HG03442 (cell line): ENCODE results near the gene ARNT2.

Source experiments
- ATAC-seq: cut with Tn5 transposase; IDR thresholded peaks from one replicate; pipeline ENCODE4 v1.9.1; 2021; ENCODE audit warnings: mild to moderate bottlenecking, moderate library complexity; ENCODE audit not compliant: unreplicated experiment

Gene ARNT2

GRCh38 chr15:80464951-80465625, 60.9 kb downstream of the ARNT2 start:
- ATAC-seq, result no peak

GRCh38 chr15:80465626-80466005, 61.4 kb downstream of the ARNT2 start:
- ATAC-seq, result no peak

GRCh38 chr15:80466543-80466942, 62.4 kb downstream of the ARNT2 start:
- no peak for ATAC-seq

DNA sequence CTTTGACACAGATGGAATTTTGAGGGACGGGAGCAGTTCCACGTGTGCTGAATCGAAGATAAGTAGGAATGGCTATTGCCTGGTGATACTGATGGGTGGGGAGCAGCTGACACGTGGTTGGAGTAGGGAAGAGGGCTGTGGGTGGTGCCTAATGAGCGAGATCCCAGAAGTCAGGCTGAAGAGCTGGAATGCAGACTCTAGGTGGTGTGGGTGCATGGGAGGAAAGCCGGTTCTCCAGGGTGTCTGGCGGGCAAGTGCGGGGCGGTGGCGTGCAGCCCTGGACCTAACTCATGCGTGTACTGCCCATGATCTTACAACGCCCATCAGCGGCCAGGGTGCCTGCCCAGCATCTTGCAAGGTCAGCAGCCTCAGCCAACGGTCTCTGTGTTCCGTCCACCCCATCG, 63.1 kb downstream of the ARNT2 start:
- ATAC-seq, result no peak

DNA sequence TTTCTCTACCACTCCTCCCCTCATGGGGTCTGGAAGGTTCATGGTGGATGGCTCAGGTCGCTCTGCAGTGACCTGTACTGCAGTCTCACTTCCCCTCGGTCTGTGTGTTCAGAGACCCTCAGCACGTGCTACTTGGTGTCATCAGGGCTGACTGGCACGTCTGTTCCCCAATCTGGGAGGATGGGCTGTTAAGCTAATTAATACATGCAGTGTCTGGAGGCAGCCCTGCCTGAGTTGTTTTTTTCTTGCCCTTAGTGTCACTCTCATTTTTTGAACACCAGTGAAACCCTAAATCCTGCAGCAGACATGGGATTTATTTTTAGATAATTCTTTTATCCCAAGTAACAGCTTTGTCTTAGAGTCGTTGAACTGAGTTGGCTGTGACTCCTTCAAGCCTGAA, 64.6 kb downstream of the ARNT2 start:
- no peak for ATAC-seq

- no peak for ATAC-seq
Observed at GRCh38 chr15:80471881-80472280, 67.7 kb downstream of the ARNT2 start.

DNA sequence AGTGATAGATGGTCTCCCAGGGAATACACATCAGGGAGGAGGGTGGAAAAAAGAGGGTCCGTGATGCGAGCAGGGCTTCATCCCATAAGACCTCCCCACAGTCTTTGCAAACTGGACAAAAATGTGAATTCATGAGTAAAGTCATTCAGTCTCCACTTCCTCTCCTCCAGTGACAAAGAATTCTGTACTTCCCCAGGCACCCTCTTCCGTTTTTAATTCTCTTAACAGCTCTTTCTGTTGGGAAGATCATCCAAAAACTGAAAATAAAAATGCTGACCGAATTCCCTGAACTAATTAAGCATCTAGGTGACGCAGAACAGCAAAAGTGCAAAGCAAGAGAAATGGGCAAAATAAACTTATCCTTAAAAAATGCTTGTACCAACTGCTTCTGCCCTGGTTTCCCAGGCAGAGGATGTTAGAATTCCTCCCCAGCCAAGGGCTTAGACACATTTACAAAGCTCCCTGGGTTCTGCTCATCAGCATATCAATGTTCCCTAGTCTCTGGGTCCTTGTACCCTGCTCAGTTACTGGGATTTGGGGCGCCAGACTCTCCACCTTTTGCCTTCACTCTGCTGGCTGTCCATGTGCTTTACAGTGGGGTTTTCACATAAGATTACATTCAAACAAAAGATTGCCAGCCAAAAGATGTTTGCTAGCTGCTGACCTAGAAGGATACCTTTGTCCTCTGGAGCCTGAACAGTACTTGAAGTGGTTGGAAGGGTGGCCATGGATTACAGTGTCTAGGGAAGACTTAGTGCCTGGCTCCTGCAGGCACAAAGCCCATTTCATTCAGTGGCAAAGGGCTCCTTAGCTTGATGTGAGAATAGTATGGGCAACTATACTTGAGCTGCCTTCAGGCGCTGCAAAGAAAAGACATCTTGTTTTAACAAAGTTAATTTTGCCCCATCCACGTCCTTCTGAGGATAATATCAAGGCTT, 69.4 kb downstream of the ARNT2 start:
- ATAC-seq, result no peak

DNA sequence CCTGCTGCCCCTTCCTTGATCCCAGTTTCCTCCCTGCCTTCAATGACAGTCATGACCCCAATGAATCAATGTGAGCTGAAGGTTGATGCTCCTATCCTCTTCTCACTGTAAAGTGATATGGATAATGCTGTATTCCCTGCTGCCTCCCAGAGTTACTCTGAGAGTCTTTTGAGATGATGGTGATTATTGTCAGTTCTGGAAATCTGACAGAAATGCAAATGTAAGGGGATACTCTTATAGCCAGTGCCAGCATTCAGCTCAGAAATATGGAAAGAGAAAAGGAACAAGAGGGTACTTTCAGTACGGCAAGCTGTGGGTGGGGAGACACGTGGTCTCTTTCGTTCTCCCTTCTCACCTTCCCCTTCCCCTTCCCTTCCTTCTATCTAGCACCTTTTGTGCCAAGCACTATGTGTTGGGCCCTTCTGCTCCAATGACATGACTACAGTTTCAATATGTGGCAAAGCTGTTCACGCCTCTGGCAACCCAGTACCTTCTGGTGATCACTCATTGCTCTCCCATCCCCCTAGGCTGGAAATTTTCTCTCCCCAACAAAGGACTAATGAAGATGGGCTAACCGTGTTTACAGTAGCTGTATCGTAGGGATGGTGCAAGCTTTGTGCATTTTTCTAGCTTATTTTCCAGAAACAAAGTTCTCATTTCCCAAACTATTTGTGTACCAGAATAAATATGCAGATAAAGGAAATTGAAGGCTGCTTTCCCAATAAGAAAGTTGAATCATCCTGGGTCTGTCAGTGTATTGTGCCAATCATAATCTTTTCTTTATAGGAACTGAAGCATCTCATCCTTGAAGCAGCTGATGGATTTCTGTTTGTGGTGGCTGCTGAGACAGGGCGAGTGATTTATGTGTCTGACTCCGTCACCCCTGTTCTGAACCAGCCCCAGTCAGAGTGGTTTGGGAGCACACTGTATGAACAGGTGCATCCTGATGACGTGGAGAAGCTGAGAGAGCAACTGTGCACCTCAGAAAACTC, 70.3 kb downstream of the ARNT2 start:
- no peak for ATAC-seq

- ATAC-seq, result no peak
Observed at GRCh38 chr15:80475572-80475971, 71.4 kb downstream of the ARNT2 start.

DNA sequence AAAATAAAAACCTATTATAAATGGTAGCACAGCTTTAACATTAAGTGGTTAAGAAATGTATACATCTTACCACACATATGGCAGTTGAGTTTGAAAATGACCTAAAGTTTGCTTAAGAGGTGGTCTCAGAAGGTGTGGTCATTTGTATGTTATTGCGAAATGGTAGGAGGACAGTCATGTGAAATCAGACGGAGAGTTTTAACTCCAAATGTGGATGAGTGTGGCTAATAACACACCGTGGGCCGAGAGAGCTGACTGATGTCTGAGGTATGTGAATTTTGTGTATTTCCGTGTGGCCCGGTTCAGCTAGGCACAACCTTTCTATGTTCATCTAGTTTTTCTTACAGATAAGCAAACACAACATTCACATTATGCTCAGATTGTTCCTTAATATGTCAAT, 71.9 kb downstream of the ARNT2 start:
- ATAC-seq, result no peak

DNA sequence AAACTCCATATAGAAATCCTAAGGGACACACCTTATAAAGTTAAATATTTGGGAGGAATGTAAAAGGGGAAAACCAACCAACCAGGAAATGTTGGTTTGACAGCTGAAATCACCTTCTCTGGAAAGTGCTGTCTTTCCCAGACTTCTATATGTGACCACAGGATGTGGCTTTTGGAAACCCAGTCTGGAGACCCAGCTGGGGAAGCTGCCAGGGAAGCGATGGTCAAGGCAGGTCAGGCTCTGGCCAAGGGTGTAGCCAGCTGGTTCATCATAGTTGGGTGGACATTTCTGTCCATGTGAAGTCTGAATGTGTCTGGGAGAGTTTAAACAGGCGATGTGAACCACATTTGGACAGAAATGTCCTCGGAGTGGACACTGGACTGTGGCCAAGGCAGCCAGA, 73.9 kb downstream of the ARNT2 start:
- no peak for ATAC-seq

DNA sequence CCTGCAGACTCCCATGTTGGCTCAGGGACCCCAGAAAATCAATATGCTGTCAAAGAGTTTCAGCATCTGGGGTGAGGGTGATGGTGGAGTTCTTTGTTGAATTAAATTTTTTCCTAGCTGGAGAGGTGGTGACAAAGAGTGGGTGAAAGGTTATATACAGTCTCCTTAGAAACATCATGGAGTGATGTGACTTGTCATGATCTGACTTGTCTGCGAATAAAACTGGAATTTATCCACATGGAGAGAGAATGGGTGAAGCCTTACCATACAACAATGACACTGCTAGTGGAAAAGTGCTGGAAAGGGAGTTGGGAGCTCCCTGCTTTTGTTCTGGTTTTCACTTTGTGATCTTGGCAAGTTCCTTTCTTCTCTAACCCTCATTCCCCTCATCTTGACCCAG, 75.0 kb downstream of the ARNT2 start:
- no peak for ATAC-seq

DNA sequence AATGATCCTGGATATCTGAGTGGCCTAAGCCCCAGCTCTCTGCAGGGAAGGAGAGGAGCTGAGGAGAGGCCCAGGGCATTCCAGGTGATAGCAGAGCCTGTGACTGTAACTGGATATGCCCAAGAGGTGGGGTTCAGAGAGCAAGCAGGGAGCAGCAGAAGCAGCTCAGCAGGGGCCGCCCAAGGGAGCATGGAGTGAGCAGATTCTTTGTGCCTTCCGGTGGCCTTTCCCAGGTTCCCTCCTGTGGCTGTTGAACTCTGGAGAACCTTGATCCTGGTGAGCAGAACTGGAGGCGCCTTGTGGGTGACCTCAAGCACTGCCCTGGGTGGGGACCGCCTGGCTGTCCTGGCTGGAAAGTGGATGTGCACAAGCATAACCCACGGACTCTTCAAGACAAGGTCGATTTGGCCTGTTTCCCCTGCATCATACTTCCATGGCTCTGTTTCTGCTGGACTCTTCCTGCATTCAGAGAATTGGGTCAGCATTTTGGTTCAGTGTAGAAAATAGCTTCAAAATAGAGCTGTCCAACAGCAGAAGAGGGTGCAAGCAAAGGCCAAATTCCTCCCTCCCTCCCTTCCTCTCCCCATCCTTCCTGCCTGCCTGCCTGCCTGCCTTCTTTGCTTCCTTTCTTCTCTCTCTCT, 76.1 kb downstream of the ARNT2 start:
- ATAC-seq, result no peak

- ATAC-seq, result no peak
Observed at GRCh38 chr15:80480909-80481308, 76.7 kb downstream of the ARNT2 start.

GRCh38 chr15:80482696-80483095, 78.5 kb downstream of the ARNT2 start:
- no peak for ATAC-seq

- no peak for ATAC-seq
Observed at GRCh38 chr15:80483725-80484161, 79.6 kb downstream of the ARNT2 start.

GRCh38 chr15:80484333-80484864, 80.2 kb downstream of the ARNT2 start:
- no peak for ATAC-seq

- no peak for ATAC-seq
Observed at GRCh38 chr15:80485370-80486164, 81.4 kb downstream of the ARNT2 start.

DNA sequence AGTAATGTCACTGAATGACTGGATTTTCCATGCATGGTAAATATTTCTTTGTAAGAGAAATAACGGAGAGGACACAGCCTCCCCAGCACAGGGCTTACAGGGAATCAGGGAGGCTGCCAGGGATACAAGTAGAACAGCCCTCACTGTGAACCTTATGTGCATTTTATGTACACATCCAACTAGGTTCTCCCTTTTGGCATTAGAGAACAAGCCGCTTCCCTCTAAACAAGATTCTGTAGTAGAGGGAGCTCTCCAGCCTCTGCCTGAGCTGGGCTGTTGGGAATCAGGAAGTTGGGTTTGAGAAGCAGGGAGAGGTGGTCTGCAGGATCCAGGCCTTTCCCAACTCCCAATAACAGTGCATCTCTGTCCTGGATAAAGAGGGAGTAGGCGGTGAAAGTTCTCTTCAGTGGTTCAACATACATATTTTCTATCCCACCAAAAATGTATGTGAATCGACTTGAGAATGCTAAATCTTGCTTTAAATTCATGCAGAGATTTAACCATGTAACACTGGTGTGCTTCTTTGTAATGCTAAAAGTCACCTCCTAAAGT, 83.7 kb downstream of the ARNT2 start:
- ATAC-seq, result no peak
